Measurements from ENCODE around the gene LMOD1. TPM values are rescaled to one million over a fixed set of nuclear protein-coding genes. Genes with fewer than 3 reads are reported as not detected.

Gene LMOD1
- polyA plus RNA-seq, 1 experiment: 112 TPM

DNA sequence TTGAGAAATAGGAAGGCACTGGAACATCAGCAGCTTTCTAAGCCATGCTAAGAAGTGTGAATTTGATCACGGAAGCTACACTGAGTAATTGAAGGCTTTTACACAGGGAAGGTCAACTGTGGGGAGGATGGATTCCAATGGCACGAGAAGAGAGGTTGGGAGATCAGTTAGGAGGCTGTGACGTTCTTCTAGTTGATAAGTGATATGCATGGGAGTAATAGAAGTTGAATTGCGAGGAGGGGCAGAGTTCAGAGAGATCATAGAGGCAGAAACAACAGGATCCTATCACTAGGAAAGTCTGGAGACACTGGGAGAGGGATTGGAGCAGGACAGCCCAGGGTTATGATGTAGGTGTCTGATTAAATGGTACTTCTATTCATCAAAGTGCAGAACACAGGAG, 16.2 kb downstream of the LMOD1 start:
- no peak for DNase-seq (ENCODE audit: low read depth)
- no peaks in the 10 kb centered on the region for H3K27me3 ChIP-seq (ENCODE audit: control insufficient read depth, insufficient read depth, low read length)
- ChIA-PET POLR2A (no interaction called here), CTCF (no interaction called here)
- H3K4me3 ChIP-seq (ENCODE audit: low read depth, low read length): no peak overlapping the region
- TF ChIP-seq, protein P1, sequence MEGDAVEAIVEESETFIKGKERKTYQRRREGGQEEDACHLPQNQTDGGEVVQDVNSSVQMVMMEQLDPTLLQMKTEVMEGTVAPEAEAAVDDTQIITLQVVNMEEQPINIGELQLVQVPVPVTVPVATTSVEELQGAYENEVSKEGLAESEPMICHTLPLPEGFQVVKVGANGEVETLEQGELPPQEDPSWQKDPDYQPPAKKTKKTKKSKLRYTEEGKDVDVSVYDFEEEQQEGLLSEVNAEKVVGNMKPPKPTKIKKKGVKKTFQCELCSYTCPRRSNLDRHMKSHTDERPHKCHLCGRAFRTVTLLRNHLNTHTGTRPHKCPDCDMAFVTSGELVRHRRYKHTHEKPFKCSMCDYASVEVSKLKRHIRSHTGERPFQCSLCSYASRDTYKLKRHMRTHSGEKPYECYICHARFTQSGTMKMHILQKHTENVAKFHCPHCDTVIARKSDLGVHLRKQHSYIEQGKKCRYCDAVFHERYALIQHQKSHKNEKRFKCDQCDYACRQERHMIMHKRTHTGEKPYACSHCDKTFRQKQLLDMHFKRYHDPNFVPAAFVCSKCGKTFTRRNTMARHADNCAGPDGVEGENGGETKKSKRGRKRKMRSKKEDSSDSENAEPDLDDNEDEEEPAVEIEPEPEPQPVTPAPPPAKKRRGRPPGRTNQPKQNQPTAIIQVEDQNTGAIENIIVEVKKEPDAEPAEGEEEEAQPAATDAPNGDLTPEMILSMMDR (IDR thresholded peaks at IDR 0.05; ENCODE audit: insufficient read depth, low read depth, low read length): no peak
- H3K36me3 ChIP-seq (ENCODE audit: control insufficient read depth, insufficient read depth, low read length): peaks cover 3% of the 10 kb centered on the region; the same call in 1 of the 2 replicates

GRCh38 chr1:201928266-201928665, 18.1 kb downstream of the LMOD1 start:
- Histone ChIP-seq H3K36me3 (ENCODE audit: control insufficient read depth, insufficient read depth, low read length) (peaks cover 3% of the 10 kb centered on the region; the same call in 1 of the 2 replicates), H3K27me3 (ENCODE audit: control insufficient read depth, insufficient read depth, low read length) (no peaks in the 10 kb centered on the region), H3K4me3 (ENCODE audit: low read depth, low read length) (no peak overlapping the region)
- DNase-seq (ENCODE audit: low read depth): no peak
- ChIA-PET POLR2A (no interaction called here), CTCF (interaction anchor here (0.9 to 1.5 kb wide), 3 partner anchors 12 to 17 kb away, joined by 3 to 6 read pairs (median 4); no protein-coding TSS in a partner anchor)
- TF ChIP-seq, protein P1 (IDR thresholded peaks at IDR 0.05; ENCODE audit: insufficient read depth, low read depth, low read length): no peak

DNA sequence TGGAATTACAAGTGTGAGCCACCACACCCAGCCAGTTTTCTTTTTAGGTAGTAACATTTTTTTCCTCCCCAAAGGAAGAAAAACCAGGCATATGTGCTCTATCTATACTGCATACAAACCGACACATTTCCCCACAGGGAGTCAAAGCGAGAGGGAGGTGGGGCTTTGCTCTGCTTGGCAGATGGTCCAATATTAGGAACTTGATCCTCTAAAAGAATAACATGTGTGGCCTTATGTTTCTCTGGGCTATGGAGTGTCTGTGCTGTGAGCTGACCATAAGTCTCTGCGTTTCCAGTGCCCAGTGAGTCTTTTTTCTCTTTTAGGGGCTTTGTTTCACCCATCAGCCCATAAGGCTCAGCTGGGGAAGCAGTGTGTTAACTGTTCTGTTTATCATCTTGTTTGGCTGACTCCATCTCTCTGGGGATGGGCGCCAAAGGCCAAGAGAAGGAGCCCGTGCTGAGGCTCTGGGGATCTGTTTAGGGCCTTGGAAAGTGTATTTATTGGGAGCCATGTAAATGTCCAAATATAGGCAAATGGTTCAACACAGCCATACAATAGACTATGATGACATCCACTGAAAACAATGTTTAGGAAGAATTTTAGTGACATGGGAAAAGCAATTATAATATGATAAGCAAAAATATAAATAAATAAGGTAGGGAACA, 20.2 kb downstream of the LMOD1 start:
- Histone ChIP-seq H3K36me3 (ENCODE audit: control insufficient read depth, insufficient read depth, low read length) (peaks cover 3% of the 10 kb centered on the region; the same call in 1 of the 2 replicates), H3K4me3 (ENCODE audit: low read depth, low read length) (no peak overlapping the region), H3K27me3 (ENCODE audit: control insufficient read depth, insufficient read depth, low read length) (no peaks in the 10 kb centered on the region)
- TF ChIP-seq, protein P1 (IDR thresholded peaks at IDR 0.05; ENCODE audit: insufficient read depth, low read depth, low read length): no peak
- POLR2A ChIA-PET: no interaction called here
- DNase-seq (ENCODE audit: low read depth): no peak
- CTCF ChIA-PET: interaction anchor here (1.0 kb wide), 1 partner anchor 30 kb away, joined by 3 read pairs; no protein-coding TSS in a partner anchor

DNA sequence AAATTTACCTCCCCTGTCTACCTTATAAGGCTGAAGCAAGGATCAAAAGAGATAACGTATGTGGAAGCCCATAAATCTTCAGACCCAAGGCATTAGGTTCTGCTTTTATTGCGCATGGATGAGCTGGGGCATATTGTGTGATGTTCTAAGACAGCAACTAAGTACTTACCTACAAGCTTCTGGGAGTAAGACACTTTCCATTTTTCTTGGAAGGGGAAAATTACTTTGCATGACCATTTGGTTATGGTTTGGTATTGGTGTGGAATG, 21.1 kb downstream of the LMOD1 start:
- ChIA-PET POLR2A (no interaction called here), CTCF (interaction anchor here (0.6 to 0.7 kb wide), 3 partner anchors 8 to 40 kb away, joined by 3 to 5 read pairs (median 3); no protein-coding TSS in a partner anchor)
- TF ChIP-seq, protein P1 (IDR thresholded peaks at IDR 0.05; ENCODE audit: insufficient read depth, low read depth, low read length): no peak
- Histone ChIP-seq H3K36me3 (ENCODE audit: control insufficient read depth, insufficient read depth, low read length) (no peaks in the 10 kb centered on the region), H3K4me3 (ENCODE audit: low read depth, low read length) (no peak overlapping the region), H3K27me3 (ENCODE audit: control insufficient read depth, insufficient read depth, low read length) (no peaks in the 10 kb centered on the region)
- DNase-seq (ENCODE audit: low read depth): no peak

- CTCF ChIA-PET: interaction anchor here (1.0 to 1.1 kb wide), 2 partner anchors 12 to 28 kb away, joined by 3 read pairs; no protein-coding TSS in a partner anchor
- POLR2A ChIA-PET: no interaction called here
- DNase-seq (ENCODE audit: low read depth): no peak
- TF ChIP-seq, protein P1 (IDR thresholded peaks at IDR 0.05; ENCODE audit: insufficient read depth, low read depth, low read length): no peak
- Histone ChIP-seq H3K4me3 (ENCODE audit: low read depth, low read length) (no peak overlapping the region), H3K27me3 (ENCODE audit: control insufficient read depth, insufficient read depth, low read length) (no peaks in the 10 kb centered on the region), H3K36me3 (ENCODE audit: control insufficient read depth, insufficient read depth, low read length) (no peaks in the 10 kb centered on the region)
These were observed 24.3 kb downstream of the LMOD1 start for GRCh38 chr1:201921952-201922558.
